ENCODE results near the gene DCLK2. TPM values are rescaled to one million over a fixed set of nuclear protein-coding genes. Genes with fewer than 3 reads are reported as not detected.
"Not testable (repeated sequence)": the region's sequence is repeated elsewhere in the genome, so short reads cannot be mapped to it uniquely, and the experiment has no call there.

The DCLK2 gene
- polyA plus RNA-seq, 6 donors from 2014 or later: 0.34 to 9.1 (median 2.0) TPM

- H3K4me1 Mint-ChIP-seq: peaks cover 7 to 17% (median 14%) of the 10 kb centered on the region in 3 donors
- H3K36me3 Mint-ChIP-seq: no peaks in the 10 kb centered on the region
- no peak overlapping the region for H3K4me3 Mint-ChIP-seq
- no peak for DNase-seq
- peak overlapping the region in 3 of 6 donors; percentile 32 to 85 (median 37) for H3K27ac Mint-ChIP-seq
- H3K27me3 Mint-ChIP-seq: no peaks in the 10 kb centered on the region
- H3K9me3 Mint-ChIP-seq: no peaks in the 10 kb centered on the region
- no peak for ATAC-seq (ENCODE audit: low read depth in 2 of 2)
Observed at GRCh38 chr4:150173982-150174398, 95.7 kb downstream of the DCLK2 start.

GRCh38 chr4:150176547-150176946, 98.3 kb downstream of the DCLK2 start:
- Mint-ChIP-seq H3K27me3 (peaks cover 0 to 8% (median 0%) of the 10 kb centered on the region in 3 donors), H3K9me3 (peaks cover 0 to 1% (median 0%) of the 10 kb centered on the region in 7 donors), H3K36me3 (no peaks in the 10 kb centered on the region)

DNA sequence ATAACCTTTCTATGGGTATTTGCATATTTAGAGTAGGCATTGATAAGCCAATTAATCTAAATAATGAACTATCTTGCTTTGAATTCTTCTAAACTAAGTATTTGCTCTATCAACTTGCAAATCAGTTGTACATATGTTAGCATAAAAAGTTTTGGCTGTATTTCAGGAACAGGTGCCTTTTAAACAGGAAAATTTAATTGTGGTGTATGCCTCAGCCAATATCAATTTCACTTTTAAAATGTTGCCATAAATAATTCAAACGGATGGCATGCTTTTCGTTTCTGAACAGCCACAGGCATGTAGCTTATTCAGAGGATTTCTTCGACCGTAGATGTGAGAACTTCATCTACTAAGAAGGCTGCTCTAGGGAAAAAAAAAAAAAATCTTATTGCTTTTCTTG, 99.9 kb downstream of the DCLK2 start:
- H3K4me1 Mint-ChIP-seq: peaks cover 7 to 17% (median 14%) of the 10 kb centered on the region in 3 donors
- H3K9me3 Mint-ChIP-seq: peaks cover 0 to 1% (median 0%) of the 10 kb centered on the region in 7 donors
- H3K36me3 Mint-ChIP-seq: no peaks in the 10 kb centered on the region

More at GRCh38 chr4:150176547-150176946, 98.3 kb downstream of the DCLK2 start:
- DNase-seq: no peak
- peak overlapping the region in 1 of 6 donors; percentile 6 for H3K27ac Mint-ChIP-seq
- no peak for ATAC-seq (ENCODE audit: low read depth in 2 of 2)
- H3K4me1 Mint-ChIP-seq: peaks cover 7 to 17% (median 14%) of the 10 kb centered on the region in 3 donors
- no peak overlapping the region for H3K4me3 Mint-ChIP-seq

DNA sequence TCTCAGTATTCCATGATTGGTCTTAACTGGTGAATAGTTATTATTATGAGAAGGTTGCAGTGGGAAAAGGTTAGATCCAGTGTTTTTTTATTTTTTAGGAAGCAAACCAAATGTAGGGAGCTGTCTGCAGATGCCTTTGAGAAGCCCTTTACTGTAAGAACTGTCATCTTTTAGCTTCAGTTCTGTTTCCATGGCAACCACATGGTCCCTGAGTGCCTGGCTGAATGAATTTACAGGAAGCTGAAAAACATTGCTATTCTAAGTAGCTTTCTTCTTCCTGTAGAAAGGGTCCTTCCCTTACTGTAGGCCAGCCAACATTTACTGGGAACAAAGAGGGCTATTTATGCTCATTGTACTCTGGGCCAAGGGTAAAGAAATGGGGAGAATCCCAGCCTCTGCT, 103.3 kb downstream of the DCLK2 start:
- Mint-ChIP-seq H3K36me3 (peaks cover 0 to 5% of the 10 kb centered on the region in 2 donors), H3K27me3 (peaks cover 0 to 8% (median 0%) of the 10 kb centered on the region in 3 donors), H3K9me3 (peaks cover 0 to 2% (median 0%) of the 10 kb centered on the region in 7 donors), H3K4me3 (no peak overlapping the region), H3K4me1 (peaks cover 0 to 4% (median 0%) of the 10 kb centered on the region in 3 donors), H3K27ac (no peak overlapping the region)
- DNase-seq (no peak), ATAC-seq (ENCODE audit: low read depth in 2 of 2) (no peak)

More for the DNA sequence above, 99.9 kb downstream of the DCLK2 start:
- no peak overlapping the region for H3K27ac Mint-ChIP-seq
- no peak overlapping the region for H3K4me3 Mint-ChIP-seq
- no peak for ATAC-seq (ENCODE audit: low read depth in 2 of 2)
- peaks cover 0 to 8% (median 0%) of the 10 kb centered on the region in 3 donors for H3K27me3 Mint-ChIP-seq
- DNase-seq: no peak

- ATAC-seq (ENCODE audit: low read depth in 2 of 2) (no peak), DNase-seq (no peak)
- H3K4me3 Mint-ChIP-seq: no peak overlapping the region
- H3K9me3 Mint-ChIP-seq: peaks cover 0 to 2% (median 0%) of the 10 kb centered on the region in 7 donors
- H3K27me3 Mint-ChIP-seq: peaks cover 0 to 8% (median 0%) of the 10 kb centered on the region in 3 donors
- peaks cover 0 to under 1% (median 0%) of the 10 kb centered on the region in 3 donors for H3K4me1 Mint-ChIP-seq
- no peak overlapping the region for H3K27ac Mint-ChIP-seq
- peaks cover 0 to 5% of the 10 kb centered on the region in 2 donors for H3K36me3 Mint-ChIP-seq
Observed at GRCh38 chr4:150182794-150183193, 104.5 kb downstream of the DCLK2 start.

DNA sequence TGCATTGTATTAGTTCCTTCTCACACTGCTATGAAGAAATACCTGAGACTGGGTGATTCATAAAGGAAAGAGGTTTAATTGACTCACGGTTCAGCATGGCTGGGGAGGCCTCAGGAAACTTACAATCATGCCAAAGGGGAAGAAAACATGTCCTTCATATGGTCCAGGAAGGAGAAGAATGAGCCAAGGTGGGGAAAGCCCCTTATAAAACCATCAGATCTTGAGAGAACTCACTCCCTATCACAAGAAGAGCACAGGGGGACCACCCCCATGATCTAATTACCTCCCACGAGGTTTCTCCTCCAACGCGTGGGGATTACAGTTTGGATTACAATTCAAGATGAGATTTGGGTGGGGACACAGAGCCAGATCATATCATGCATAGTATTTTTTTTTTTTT, 106.8 kb downstream of the DCLK2 start:
- not testable (repeated sequence) for H3K36me3 Mint-ChIP-seq; ATAC-seq (ENCODE audit: low read depth in 2 of 2); H3K9me3 Mint-ChIP-seq; DNase-seq; H3K4me1 Mint-ChIP-seq; H3K4me3 Mint-ChIP-seq; H3K27ac Mint-ChIP-seq; H3K27me3 Mint-ChIP-seq

GRCh38 chr4:150192986-150193385, 114.7 kb downstream of the DCLK2 start:
- no peak for DNase-seq
- Mint-ChIP-seq H3K4me3 (no peak overlapping the region), H3K36me3 (no peaks in the 10 kb centered on the region), H3K4me1 (peaks cover 0 to 3% (median 0%) of the 10 kb centered on the region in 3 donors), H3K27ac (no peak overlapping the region), H3K27me3 (no peaks in the 10 kb centered on the region), H3K9me3 (no peaks in the 10 kb centered on the region)
- ATAC-seq (ENCODE audit: low read depth in 2 of 2): no peak

- DNase-seq; H3K9me3 Mint-ChIP-seq; ATAC-seq (ENCODE audit: low read depth in 2 of 2); H3K4me3 Mint-ChIP-seq; H3K4me1 Mint-ChIP-seq; H3K36me3 Mint-ChIP-seq; H3K27ac Mint-ChIP-seq; H3K27me3 Mint-ChIP-seq: not testable (repeated sequence)
Observed at GRCh38 chr4:150197256-150197655, 119.0 kb downstream of the DCLK2 start.

GRCh38 chr4:150199056-150199455, 120.8 kb downstream of the DCLK2 start:
- no peak for ATAC-seq (ENCODE audit: low read depth in 2 of 2)

GRCh38 chr4:150205016-150205415, 126.8 kb downstream of the DCLK2 start:
- no peak for DNase-seq
- peaks cover 0 to 4% (median 0%) of the 10 kb centered on the region in 3 donors for H3K27me3 Mint-ChIP-seq
- no peaks in the 10 kb centered on the region for H3K36me3 Mint-ChIP-seq
- H3K4me3 Mint-ChIP-seq: no peak overlapping the region
- H3K4me1 Mint-ChIP-seq: peaks cover 0 to 5% (median 4%) of the 10 kb centered on the region in 3 donors
- H3K9me3 Mint-ChIP-seq: no peaks in the 10 kb centered on the region
- peak overlapping the region in 1 of 6 donors; percentile 42 for H3K27ac Mint-ChIP-seq
- no peak for ATAC-seq (ENCODE audit: low read depth in 2 of 2)

More at GRCh38 chr4:150199056-150199455, 120.8 kb downstream of the DCLK2 start:
- Mint-ChIP-seq H3K27me3 (peaks cover 0 to 4% (median 0%) of the 10 kb centered on the region in 3 donors), H3K27ac (peak overlapping the region in 1 of 6 donors; percentile 10), H3K4me1 (no peaks in the 10 kb centered on the region), H3K4me3 (no peak overlapping the region), H3K9me3 (no peaks in the 10 kb centered on the region), H3K36me3 (no peaks in the 10 kb centered on the region)
- DNase-seq: no peak

DNA sequence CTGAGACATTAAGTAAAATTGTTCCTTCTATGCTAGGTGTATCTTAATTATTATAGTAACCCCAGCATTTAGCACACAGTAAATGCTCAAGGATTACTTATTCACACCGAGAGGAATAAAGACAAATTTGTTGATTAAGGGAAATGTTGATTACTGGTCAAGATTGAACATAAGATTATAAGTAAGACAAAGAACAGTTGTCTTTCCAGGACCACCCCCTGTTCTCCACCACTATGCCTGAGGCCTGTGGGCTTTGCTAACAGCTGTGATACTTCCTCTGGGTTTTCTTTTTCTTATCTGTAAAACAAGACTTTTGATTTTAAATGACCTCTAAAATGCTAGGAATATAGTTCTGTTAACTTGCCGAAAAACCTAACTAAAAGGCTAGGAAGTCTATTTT, 128.0 kb downstream of the DCLK2 start:
- DNase-seq (no peak), ATAC-seq (ENCODE audit: low read depth in 2 of 2) (no peak)
- Mint-ChIP-seq H3K4me1 (peaks cover 0 to 5% (median 4%) of the 10 kb centered on the region in 3 donors), H3K27me3 (no peaks in the 10 kb centered on the region), H3K4me3 (no peak overlapping the region), H3K27ac (no peak overlapping the region), H3K9me3 (no peaks in the 10 kb centered on the region), H3K36me3 (no peaks in the 10 kb centered on the region)

DNA sequence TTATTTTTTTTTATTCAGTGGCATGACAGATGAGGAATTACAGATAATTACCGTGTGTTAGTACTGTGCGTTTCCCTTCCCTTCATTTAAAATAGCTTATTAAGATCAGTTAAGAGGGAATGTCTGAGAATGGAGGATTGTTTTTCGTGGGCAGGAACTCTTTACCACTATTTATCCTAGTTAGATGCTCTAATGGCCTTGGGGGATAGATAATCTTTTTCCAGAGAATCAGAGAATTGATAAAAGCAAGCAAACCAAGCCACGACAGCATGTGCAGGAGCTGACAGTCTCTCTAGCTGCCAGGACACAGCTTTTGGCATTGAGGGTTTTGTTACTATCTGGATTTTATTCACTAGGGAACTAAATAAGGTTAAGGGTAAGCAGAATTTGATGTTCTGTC, 128.7 kb downstream of the DCLK2 start:
- Mint-ChIP-seq H3K27ac (peak overlapping the region in 1 of 6 donors; percentile 10), H3K9me3 (no peaks in the 10 kb centered on the region), H3K36me3 (no peaks in the 10 kb centered on the region), H3K27me3 (no peaks in the 10 kb centered on the region), H3K4me3 (no peak overlapping the region), H3K4me1 (peaks cover 0 to 8% (median 5%) of the 10 kb centered on the region in 3 donors)
- ATAC-seq (ENCODE audit: low read depth in 2 of 2) (no peak), DNase-seq (no peak)

- no peak overlapping the region for H3K4me3 Mint-ChIP-seq
- H3K4me1 Mint-ChIP-seq: peaks cover 0 to 9% (median 8%) of the 10 kb centered on the region in 3 donors
- H3K36me3 Mint-ChIP-seq: no peaks in the 10 kb centered on the region
- ATAC-seq (ENCODE audit: low read depth in 2 of 2) (no peak), DNase-seq (no peak)
- H3K9me3 Mint-ChIP-seq: no peaks in the 10 kb centered on the region
- H3K27me3 Mint-ChIP-seq: no peaks in the 10 kb centered on the region
- H3K27ac Mint-ChIP-seq: peak overlapping the region in 2 of 6 donors; percentile 21 to 28
Observed at GRCh38 chr4:150207871-150208270, 129.6 kb downstream of the DCLK2 start.

DNA sequence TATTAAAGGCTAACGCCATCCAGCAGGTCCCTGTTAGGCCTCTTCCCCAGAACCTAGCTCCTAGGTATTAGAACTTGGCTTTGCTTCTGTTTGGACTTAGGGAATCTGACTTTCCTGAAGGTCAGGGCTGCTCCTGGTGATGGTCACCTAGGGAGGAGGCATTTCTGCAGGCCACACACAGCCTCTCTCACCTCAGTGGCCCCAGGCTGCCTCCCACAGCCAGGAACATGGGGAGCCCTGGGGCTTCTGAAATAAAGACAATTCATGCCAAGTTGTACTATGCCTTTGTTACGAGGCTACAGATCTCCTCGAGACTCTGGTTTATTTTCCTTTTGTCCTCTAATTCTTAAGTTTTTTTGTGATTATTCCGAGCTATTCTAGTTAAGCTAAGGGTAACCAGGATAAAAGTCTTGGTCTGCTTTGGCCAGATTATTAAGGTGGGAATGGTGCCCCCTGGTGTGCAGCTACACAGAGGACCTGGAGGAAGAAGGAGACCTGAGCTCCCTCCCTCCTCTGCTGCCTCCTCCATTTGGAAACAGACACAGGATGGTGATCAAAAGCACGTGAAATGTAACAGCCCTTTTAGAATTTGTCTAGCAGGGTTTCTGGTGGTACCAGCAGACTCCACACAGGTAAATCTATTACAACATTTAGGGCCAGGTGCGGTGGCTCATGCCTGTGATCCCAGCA, 131.0 kb downstream of the DCLK2 start:
- Mint-ChIP-seq H3K9me3 (no peaks in the 10 kb centered on the region), H3K27me3 (no peaks in the 10 kb centered on the region), H3K27ac (no peak overlapping the region), H3K4me1 (peaks cover 0 to 11% (median 8%) of the 10 kb centered on the region in 3 donors), H3K4me3 (no peak overlapping the region), H3K36me3 (no peaks in the 10 kb centered on the region)
- DNase-seq (peak; percentile 41), ATAC-seq (ENCODE audit: low read depth in 2 of 2) (peak; percentile 45 to 58)
